ENCODE measurements around the gene CLDN4.

The CLDN4 gene

GRCh38 chr7:73828107-73828803 lies 2.5 kb upstream of the CLDN4 start (continued):
- TF ChIP-seq AEBP2 (tag by site-specific recombination; IDR thresholded peaks at IDR 0.05; ENCODE audit: borderline replicate concordance) (no peak), KLF16 (tag by site-specific recombination; IDR thresholded peaks at IDR 0.05) (peak; percentile 30; the same call in 1 of the 2 replicates), ZNF561 (tag by site-specific recombination; IDR thresholded peaks at IDR 0.05; ENCODE audit: borderline replicate concordance) (peak; percentile 20; the same call in 1 of the 2 replicates), ZNF488 (tag by site-specific recombination; IDR thresholded peaks at IDR 0.05) (no peak), ZNF660 (tag by site-specific recombination; IDR thresholded peaks at IDR 0.05) (no peak; the same call in 1 of the 2 replicates), ZNF366 (tag by site-specific recombination; conservative IDR thresholded peaks at IDR 0.05) (peak; percentile 88), ZBTB7A (tag by site-specific recombination; IDR thresholded peaks at IDR 0.05; ENCODE audit: low read depth) (no peak), BCL11B (tag by site-specific recombination; IDR thresholded peaks at IDR 0.05; ENCODE audit: low read depth) (no peak), ZNF549 (tag by site-specific recombination; IDR thresholded peaks at IDR 0.05) (no peak), ZNF18 (tag by site-specific recombination; IDR thresholded peaks at IDR 0.05) (peak; percentile 69), GLI4 (tag by site-specific recombination; IDR thresholded peaks at IDR 0.05) (no peak), BCL11A (tag by site-specific recombination; IDR thresholded peaks at IDR 0.05; ENCODE audit: low read depth) (peak; percentile 56; the same call in 1 of the 2 replicates), MZF1 (tag by site-specific recombination; IDR thresholded peaks at IDR 0.05; ENCODE audit: borderline replicate concordance) (no peak), ZBTB11 (tag by site-specific recombination; conservative IDR thresholded peaks at IDR 0.05; ENCODE audit: low read depth) (no peak), ZBTB17 (tag by site-specific recombination; IDR thresholded peaks at IDR 0.05) (peak; percentile 68), ZNF777 (tag by site-specific recombination; IDR thresholded peaks at IDR 0.05; ENCODE audit: borderline replicate concordance) (no peak), ZNF202 (tag by site-specific recombination; IDR thresholded peaks at IDR 0.05; ENCODE audit: borderline replicate concordance) (no peak), PRDM2 (tag by site-specific recombination; IDR thresholded peaks at IDR 0.05; ENCODE audit: borderline replicate concordance) (no peak), OVOL3 (tag by site-specific recombination; IDR thresholded peaks at IDR 0.05) (no peak), ZIC2 (tag by site-specific recombination; IDR thresholded peaks at IDR 0.05) (peak; percentile 55), ZSCAN18 (tag by site-specific recombination; IDR thresholded peaks at IDR 0.05) (no peak), TRIM28 (IDR thresholded peaks at IDR 0.05; ENCODE audit: borderline replicate concordance, low read length) (no peak), WT1 (tag by site-specific recombination; IDR thresholded peaks at IDR 0.05) (peak; percentile 67), ZNF211 (tag by site-specific recombination; IDR thresholded peaks at IDR 0.05; ENCODE audit: low read depth) (no peak), ZNF423 (tag by site-specific recombination; IDR thresholded peaks at IDR 0.05) (no peak)
